IMR-90 (cell line): ENCODE data around the gene GRID1. TPM values are rescaled to one million over a fixed set of nuclear protein-coding genes. Genes with fewer than 3 reads are reported as not detected.

Source experiments
- ATAC-seq: fragments of 200-7000 bp; cut with Tn5 transposase; 2 replicates; pipeline ENCODE4 v1.9.1; 2020; ENCODE audit warnings: low read depth, mild to moderate bottlenecking, moderate library complexity
- BruUV-seq: library from RNA; stranded (reverse); fragments of 400-500 nt; replicated peaks from 2 replicates; lab custom pipeline; 2021; lab: Mats Ljungman, UMichigan
- CTCF ChIA-PET: fragments of 300-600 bp; formaldehyde crosslinking; extraction: SDS; loops from one replicate; lab custom pipeline; 2021; ENCODE audit warnings: antibody characterized with exemption; lab: Yijun Ruan, JAX
- POLR2A ChIA-PET: fragments of 300-600 bp; sonication (Branson Sonifier 250); formaldehyde crosslinking; loops from one replicate; lab custom pipeline; 2022; ENCODE audit warnings: antibody characterized with exemption; ENCODE audit not compliant: unreplicated experiment; lab: Charles Lee
- DNase-seq: peaks from one replicate; pipeline ENCODE4 v3.0.0; 2013
- H2AFZ ChIP-seq: replicated peaks from 2 replicates; pipeline ENCODE3; 2013; ENCODE audit warnings: low read length, mild to moderate bottlenecking; ENCODE audit not compliant: poor library complexity
- H2AK5ac ChIP-seq: 2 replicates; pipeline ENCODE4 v1.6.1; 2013; ENCODE audit warnings: low read depth, low read length, inconsistent platforms
- H2AK9ac ChIP-seq: replicated peaks from 2 replicates; pipeline ENCODE3; 2013; ENCODE audit warnings: mild to moderate bottlenecking, low read depth, low read length, moderate library complexity; ENCODE audit not compliant: poor library complexity
- H2BK120ac ChIP-seq: 2 replicates; pipeline ENCODE4 v1.6.1; 2013; ENCODE audit warnings: low read depth, low read length, inconsistent platforms
- H2BK15ac ChIP-seq: 3 replicates; pipeline ENCODE4 v1.6.1; 2013; ENCODE audit warnings: low read depth, low read length, inconsistent platforms
- H2BK20ac ChIP-seq: 2 replicates; pipeline ENCODE4 v1.6.1; 2013; ENCODE audit warnings: low read depth, mild to moderate bottlenecking, inconsistent platforms, low read length, moderate library complexity
- H2BK5ac ChIP-seq: 2 replicates; pipeline ENCODE4 v1.6.1; 2013; ENCODE audit warnings: mild to moderate bottlenecking, low read depth, low read length, inconsistent platforms; ENCODE audit not compliant: poor library complexity, severe bottlenecking
- H3K14ac ChIP-seq: replicated peaks from 2 replicates; pipeline ENCODE4 v1.6.1; 2013; ENCODE audit warnings: low read depth, low read length, inconsistent platforms
- H3K18ac ChIP-seq: 2 replicates; pipeline ENCODE4 v1.6.1; 2013; ENCODE audit warnings: low read depth, low read length, control low read depth
- H3K23ac ChIP-seq: 2 replicates; pipeline ENCODE4 v1.6.1; 2013; ENCODE audit warnings: low read depth, low read length, inconsistent platforms
- H3K27ac ChIP-seq: 2 replicates; pipeline ENCODE4 v1.5.1; 2013; ENCODE audit warnings: mild to moderate bottlenecking, control low read depth, low read length; ENCODE audit not compliant: insufficient read depth
- H3K27me3 ChIP-seq: 2 replicates; pipeline ENCODE4 v1.6.1; 2013; ENCODE audit warnings: low read length; ENCODE audit not compliant: control insufficient read depth, insufficient read depth
- H3K36me3 ChIP-seq: 2 replicates; pipeline ENCODE4 v1.6.1; 2013; ENCODE audit warnings: low read length, mixed read lengths; ENCODE audit not compliant: control insufficient read depth, insufficient read depth
- H3K4ac ChIP-seq: 2 replicates; pipeline ENCODE4 v1.6.1; 2013; ENCODE audit warnings: low read depth, low read length, inconsistent platforms
- H3K4me1 ChIP-seq: 2 replicates; pipeline ENCODE4 v1.6.1; 2013; ENCODE audit warnings: low read length, mixed read lengths; ENCODE audit not compliant: control insufficient read depth, insufficient read depth
- H3K4me2 ChIP-seq: 2 replicates; pipeline ENCODE4 v1.6.1; 2013; ENCODE audit warnings: low read depth, mild to moderate bottlenecking, control low read depth, low read length, moderate library complexity
- H3K4me3 ChIP-seq: 2 replicates; pipeline ENCODE4 v1.5.1; 2013; ENCODE audit warnings: low read depth, mild to moderate bottlenecking, control low read depth, low read length, moderate library complexity; ENCODE audit not compliant: insufficient read depth
- H3K56ac ChIP-seq: 2 replicates; pipeline ENCODE4 v1.6.1; 2013; ENCODE audit warnings: low read length, inconsistent platforms; ENCODE audit not compliant: insufficient read depth; ENCODE audit errors: extremely low read depth
- H3K79me1 ChIP-seq, 2 experiments: 2 replicates each; pipeline ENCODE4 v1.6.1; 2013; ENCODE audit warnings: low read length in 2 of 2, inconsistent platforms in 1 of 2, low read depth in 1 of 2
- H3K9ac ChIP-seq: 2 replicates; pipeline ENCODE4 v1.6.1; 2013; ENCODE audit warnings: low read depth, low read length, control low read depth
- H3K9me1 ChIP-seq: 2 replicates; pipeline ENCODE4 v1.6.1; 2013; ENCODE audit warnings: low read length, inconsistent platforms; ENCODE audit not compliant: insufficient read depth
- H3K9me3 ChIP-seq: 2 replicates; pipeline ENCODE4 v1.6.1; 2013; ENCODE audit warnings: low read length; ENCODE audit not compliant: control insufficient read depth, insufficient read depth
- H4K20me1 ChIP-seq: 2 replicates; pipeline ENCODE4 v1.6.1; 2013; ENCODE audit warnings: low read length, inconsistent platforms; ENCODE audit not compliant: insufficient read depth
- H4K5ac ChIP-seq: 2 replicates; pipeline ENCODE4 v1.6.1; 2013; ENCODE audit warnings: mild to moderate bottlenecking, low read depth, low read length, control low read depth
- H4K8ac ChIP-seq, 2 experiments: 2 replicates each; pipeline ENCODE4 v1.6.1; 2013; ENCODE audit warnings: low read depth in 2 of 2, low read length in 2 of 2, control low read depth in 1 of 2, inconsistent platforms in 1 of 2
- H4K91ac ChIP-seq: 2 replicates; pipeline ENCODE4 v1.6.1; 2013; ENCODE audit warnings: low read depth, low read length, inconsistent platforms; ENCODE audit not compliant: insufficient read depth
- CEBPB ChIP-seq: IDR thresholded peaks from 2 replicates; pipeline ENCODE4 v1.6.1; 2012; ENCODE audit warnings: low read depth, low read length, improper control_type of control experiment
- ELK1 ChIP-seq: fragments of 150-350 bp; IDR thresholded peaks from 2 replicates; pipeline ENCODE4 v1.6.1; 2016; ENCODE audit warnings: low read depth, mild to moderate bottlenecking, low read length, moderate library complexity, borderline replicate concordance
- NFE2L2 ChIP-seq: fragments of 150-350 bp; IDR thresholded peaks from 2 replicates; pipeline ENCODE4 v1.6.1; 2016; ENCODE audit warnings: low read depth, mild to moderate bottlenecking, low read length
- RAD21 ChIP-seq: IDR thresholded peaks from 2 replicates; pipeline ENCODE4 v1.6.1; 2012; ENCODE audit warnings: low read length, improper control_type of control experiment
- RFX5 ChIP-seq: IDR thresholded peaks from 2 replicates; pipeline ENCODE4 v1.8.0; 2012; ENCODE audit warnings: low read depth, mild to moderate bottlenecking, low read length, moderate library complexity
- WGBS, 2 experiments: methylation state at CpG; one replicate each; pipeline versions ENCODE4 v1.1.5 to v1.1.7; 2013; ENCODE audit warnings: missing lambda C conversion rate in 2 of 2; ENCODE audit not compliant: insufficient read length in 1 of 2; ENCODE audit errors: extremely low coverage in 2 of 2; 5-methylcytosine and 5-hydroxymethylcytosine counted together
- dilution Hi-C: fragments of 300-500 bp; cut with HindIII; formaldehyde crosslinking; loops from one replicate; pipeline ENCODE4 v1.14.3; 2018; ENCODE audit warnings: low sequenced_read_pairs; ENCODE audit not compliant: unreplicated experiment
- in situ Hi-C: fragments of 300-500 bp; cut with MboI; formaldehyde crosslinking; loops from 3 replicates; pipeline ENCODE4 v1.14.3; 2019; ENCODE audit warnings: low sequenced_read_pairs, inconsistent platforms, mixed read lengths
- intact Hi-C: fragments of 100-400 bp; cut with micrococcal nuclease; formaldehyde crosslinking; loops from 2 replicates; pipeline ENCODE4 v1.10.0; 2022
- polyA plus RNA-seq, 3 experiments: library from polyadenylated mRNA; depleted of rRNA; stranded (reverse); fragments of >200 nt; gene quantifications; 2 replicates each; pipeline ENCODE4 v1.2.3, GENCODE V29; 2012; ENCODE audit warnings: low replicate concordance in 1 of 3
- total RNA-seq: library from RNA; depleted of rRNA; stranded (reverse); fragments of >200 nt; gene quantifications from 2 replicates; pipeline ENCODE4 v1.2.3, GENCODE V29; 2012

Gene GRID1
- total and polyA plus RNA-seq, 2 of the 4 experiments (the other 2 are of a cell fraction), result not detected

GRCh38 chr10:86130737-86131475 lies 235.7 kb downstream of the GRID1 start:
- Histone ChIP-seq H3K9ac (no peak overlapping the region), H3K23ac (no peak overlapping the region), H3K4me3 (no peak overlapping the region), H3K36me3 (no peaks in the 10 kb centered on the region), H2BK15ac (no peak overlapping the region), H2BK120ac (no peak overlapping the region), H3K27me3 (no peaks in the 10 kb centered on the region), H3K9me1 (no peaks in the 10 kb centered on the region), H4K91ac (no peak overlapping the region), H3K56ac (no peak overlapping the region), H4K5ac (no peak overlapping the region), H2BK5ac (no peak overlapping the region), H3K27ac (no peak overlapping the region), H3K4me2 (no peak overlapping the region), H2AK9ac (no peak overlapping the region), H2AK5ac (no peak overlapping the region), H2AFZ (no peak overlapping the region), H2BK20ac (no peak overlapping the region), H3K4ac (no peak overlapping the region), H3K79me1 (no peaks in the 10 kb centered on the region), H3K14ac (no peak overlapping the region), H3K9me3 (peaks cover 7% of the 10 kb centered on the region; the same call in 1 of the 2 replicates), H4K8ac (no peak overlapping the region), H3K4me1 (no peaks in the 10 kb centered on the region), H3K18ac (no peak overlapping the region), H4K20me1 (no peaks in the 10 kb centered on the region)
- DNase-seq (no peak), ATAC-seq (no peak)
- TF ChIP-seq NFE2L2, result no peak
- no peak for TF ChIP-seq RAD21
- no peak for TF ChIP-seq CEBPB
- TF ChIP-seq RFX5, result no peak
- TF ChIP-seq ELK1, result no peak
- in situ Hi-C loops (no loop called here), dilution Hi-C loops (no loop called here), intact Hi-C loops (no loop called here)
- ChIA-PET POLR2A (no interaction called here), CTCF (no interaction called here)
- WGBS, 2 experiments, result 76% methylated on average over 2 of the region's 18 CpGs; no CpG with 5 or more reads in 1 of the 2 experiments
- no TSS peak for BruUV-seq
